ENCODE data around the gene PDX1. TPM values are rescaled to one million over a fixed set of nuclear protein-coding genes. Genes with fewer than 3 reads are reported as not detected.

The PDX1 gene
- total RNA-seq, 4 donors from 2014 or later: not detected

GRCh38 chr13:27959976-27960361, 40.2 kb downstream of the PDX1 start:
- intact Hi-C loops (cut with DNase I): no loop called here
- no peaks in the 10 kb centered on the region for H3K36me3 ChIP-seq
- WGBS, 2 donors: 6 to 15% methylated on average over 14 of the region's 14 CpGs
- no peak overlapping the region for H3K27ac ChIP-seq
- H3K9me3 ChIP-seq: no peaks in the 10 kb centered on the region
- peaks cover 62% of the 10 kb centered on the region for H3K27me3 ChIP-seq
- no peak for DNase-seq
- H3K4me3 ChIP-seq (replicated peaks in 1 of 3): peak overlapping the region in 1 of 3 donors; percentile 10
- TF ChIP-seq CTCF (IDR thresholded peaks at IDR 0.05) (no peak), POLR2A (IDR thresholded peaks at IDR 0.05) (no peak)
- H3K4me1 ChIP-seq: peaks cover 10 to 14% of the 10 kb centered on the region in 2 donors

GRCh38 chr13:27960362-27961226, 40.8 kb downstream of the PDX1 start:
- WGBS, 2 donors: 0 to 1% methylated on average over 7 to 14 of the region's 73 CpGs
- intact Hi-C loops (cut with DNase I): no loop called here

GRCh38 chr13:27961227-27962085, 41.7 kb downstream of the PDX1 start:
- H3K27me3 ChIP-seq: peaks cover 57% of the 10 kb centered on the region

More at GRCh38 chr13:27960362-27961226, 40.8 kb downstream of the PDX1 start:
- peak overlapping the region in 1 of 3 donors; percentile 10 for H3K4me3 ChIP-seq (replicated peaks in 1 of 3)
- no peak overlapping the region for H3K27ac ChIP-seq
- H3K27me3 ChIP-seq: peaks cover 63% of the 10 kb centered on the region
- H3K36me3 ChIP-seq: no peaks in the 10 kb centered on the region
- TF ChIP-seq POLR2A (IDR thresholded peaks at IDR 0.05): no peak
- TF ChIP-seq CTCF (IDR thresholded peaks at IDR 0.05): peak in 1 of 6 experiments; percentile 8
- DNase-seq: no peak
- H3K9me3 ChIP-seq: no peaks in the 10 kb centered on the region
- peaks cover 10 to 14% of the 10 kb centered on the region in 2 donors for H3K4me1 ChIP-seq

GRCh38 chr13:27962128-27962841, 42.5 kb downstream of the PDX1 start:
- Histone ChIP-seq H3K4me3 (replicated peaks in 1 of 3) (no peak overlapping the region), H3K4me1 (peaks cover 10 to 22% of the 10 kb centered on the region in 2 donors), H3K9me3 (no peaks in the 10 kb centered on the region), H3K36me3 (no peaks in the 10 kb centered on the region), H3K27ac (no peak overlapping the region), H3K27me3 (peaks cover 51% of the 10 kb centered on the region)
- intact Hi-C loops (cut with DNase I): no loop called here
- DNase-seq: no peak
- TF ChIP-seq POLR2A (IDR thresholded peaks at IDR 0.05) (no peak), CTCF (IDR thresholded peaks at IDR 0.05) (no peak)
- WGBS, 2 donors: 37 to 42% methylated on average over 5 to 6 of the region's 6 CpGs

More at GRCh38 chr13:27961227-27962085, 41.7 kb downstream of the PDX1 start:
- Histone ChIP-seq H3K4me3 (replicated peaks in 1 of 3) (peak overlapping the region in 1 of 3 donors; percentile 10), H3K36me3 (no peaks in the 10 kb centered on the region), H3K4me1 (peaks cover 10 to 18% of the 10 kb centered on the region in 2 donors), H3K9me3 (no peaks in the 10 kb centered on the region), H3K27ac (no peak overlapping the region)
- no peak for DNase-seq
- intact Hi-C loops (cut with DNase I): no loop called here
- TF ChIP-seq CTCF (IDR thresholded peaks at IDR 0.05): no peak
- TF ChIP-seq POLR2A (IDR thresholded peaks at IDR 0.05): no peak
- 8% methylated on average over 19 to 25 of the region's 25 CpGs for WGBS, 2 donors
